ENCODE data around the gene ADCK2. TPM values are rescaled to one million over a fixed set of nuclear protein-coding genes. Genes with fewer than 3 reads are reported as not detected.

ADCK2 gene
- total and polyA plus RNA-seq, 9 of the 15 experiments (the other 6 are each of a cell fraction or from before 2014, with no cell fraction given) = 0.08 to 14.3 (median 9.7) TPM

DNA sequence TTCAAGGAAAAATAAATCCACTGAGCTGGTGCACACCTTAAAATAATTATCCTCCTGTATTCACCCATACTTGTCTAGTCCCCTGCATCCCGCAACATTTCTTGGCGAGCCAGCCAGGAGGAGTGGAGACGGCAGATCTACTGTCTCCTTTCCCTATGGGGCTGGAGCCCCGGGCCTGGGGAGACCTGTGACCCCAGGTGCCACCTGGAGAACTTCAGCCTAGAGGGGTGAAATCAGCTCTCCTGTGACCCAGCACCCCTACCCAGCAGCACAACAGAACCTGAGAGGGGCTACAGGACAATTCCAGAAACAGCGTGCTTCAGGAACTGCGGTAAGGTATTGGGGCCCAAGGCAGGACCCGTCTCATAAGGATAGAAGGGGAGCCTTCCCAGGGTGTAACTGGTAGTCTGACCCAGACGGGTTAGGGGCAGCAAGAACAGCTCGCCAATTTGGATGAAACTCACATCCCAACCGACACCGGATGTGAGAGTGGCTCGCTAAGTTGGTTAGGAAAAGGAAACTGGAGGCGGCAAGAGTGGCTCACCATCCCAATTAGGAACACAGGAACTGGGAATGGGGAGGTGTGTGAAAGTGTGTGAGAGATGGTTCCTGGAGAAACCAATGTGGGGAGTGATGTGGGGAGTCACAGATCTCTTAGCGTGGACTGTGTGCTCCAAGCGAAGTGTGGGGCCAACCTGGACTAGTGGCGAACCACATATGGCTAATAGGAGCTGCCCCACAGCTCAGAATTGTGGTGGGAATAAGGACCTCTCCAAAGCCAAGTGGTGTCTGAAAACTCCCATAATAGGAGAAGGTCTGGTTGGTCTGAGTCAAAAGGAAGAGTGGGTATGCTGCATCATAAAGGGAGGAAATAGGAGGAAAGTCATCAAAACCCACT lies 17.0 kb upstream of the ADCK2 start:
- Histone ChIP-seq H3K9ac (ENCODE audit: insufficient read depth in 1 of 2, low read depth in 2 of 2, low read length in 2 of 2) (no peak overlapping the region), H3K36me3 (ENCODE audit: control insufficient read depth, insufficient read depth, low read length) (no peaks in the 10 kb centered on the region), H3K4me2 (ENCODE audit: insufficient read depth, low read length) (peak overlapping the region; percentile 34; the same call in 1 of the 2 replicates), H3K4me3 (no peak overlapping the region), H3K4me1 (replicated peaks in 1 of 2; ENCODE audit: control insufficient read depth in 2 of 2, insufficient read depth in 2 of 2, low read length in 2 of 2) (no peaks in the 10 kb centered on the region; a peak in 2 of 5 replicates), H3K27me3 (ENCODE audit: control insufficient read depth in 2 of 2, insufficient read depth in 2 of 2, low read length in 2 of 2) (peaks cover 60 to 87% of the 10 kb centered on the region in 2 experiments), H3K9me1 (ENCODE audit: control insufficient read depth, insufficient read depth, low read length) (no peaks in the 10 kb centered on the region), H3K27ac (ENCODE audit: extremely low read depth, low read depth, low read length) (no peak overlapping the region), H3K9me3 (replicated peaks; ENCODE audit: control insufficient read depth, insufficient read depth, low read depth, low read length) (no peaks in the 10 kb centered on the region), H3K79me2 (ENCODE audit: control insufficient read depth, insufficient read depth, low read length) (no peaks in the 10 kb centered on the region), H4K20me1 (replicated peaks; ENCODE audit: control insufficient read depth, insufficient read depth, low read length) (peaks cover 5% of the 10 kb centered on the region), H2AFZ (ENCODE audit: low read depth, low read length) (peak overlapping the region; percentile 15; the same call in 1 of the 2 replicates)
- FAIRE-seq (no peak), DNase-seq (ENCODE audit: extremely low read depth in 1 of 4, low spot score in 3 of 4) (no peak), ATAC-seq (no peak)
- intact Hi-C loops (cut with micrococcal nuclease) (loop anchor here (10.0 kb wide), 1 partner anchor 481 kb away; the partner anchor contains the start of gene KDM7A), in situ Hi-C loops (cut with MboI) (no loop called here)
- no TSS peak for BruUV-seq (replicated peaks)
- TF ChIP-seq RBBP5 (IDR thresholded peaks at IDR 0.05; ENCODE audit: borderline replicate concordance, insufficient read depth, low read length, poor library complexity, severe bottlenecking) = peak; percentile 31
- no peak for TF ChIP-seq MTA1 (IDR thresholded peaks at IDR 0.05; ENCODE audit: borderline replicate concordance)
- CTCF ChIA-PET (ENCODE audit: low intra/inter-chr PET ratio) = interaction anchor here (0.6 to 3.3 kb wide), 2 partner anchors 179 to 331 kb away, joined by 4 to 31 read pairs; no protein-coding TSS in a partner anchor
- WGBS (ENCODE audit: insufficient coverage, low coverage, missing lambda C conversion rate) = 13% methylated on average over 15 of the region's 16 CpGs
- POLR2A ChIA-PET = interaction anchor here (0.6 to 1.8 kb wide), 4 partner anchors 9 to 755 kb away, joined by 3 to 5 read pairs (median 4); no protein-coding TSS in a partner anchor
